Astrocyte of the cerebellum (primary cell): Measurements from ENCODE around the gene KLKB1.

ENCODE experiments used
- DNase-seq: peaks from one replicate; pipeline ENCODE4 v3.0.0-alpha.2; 2011; ENCODE audit warnings: low read depth
- H3K4me3 ChIP-seq: 2 replicates; pipeline ENCODE4 v1.5.1; 2011; ENCODE audit warnings: mild to moderate bottlenecking, low read depth, low read length, moderate library complexity
- in situ Hi-C: cut with HindIII; loops from 2 replicates; pipeline ENCODE4 v1.10.0; 2017; ENCODE audit warnings: low sequenced_read_pairs
- TF ChIP-seq, protein P1 (sequence below): IDR thresholded peaks from 2 replicates; pipeline ENCODE4 v1.5.1; 2012; ENCODE audit warnings: low read length, low read depth, moderate library complexity, mild to moderate bottlenecking; ENCODE audit errors: missing control alignments

The KLKB1 gene

DNA sequence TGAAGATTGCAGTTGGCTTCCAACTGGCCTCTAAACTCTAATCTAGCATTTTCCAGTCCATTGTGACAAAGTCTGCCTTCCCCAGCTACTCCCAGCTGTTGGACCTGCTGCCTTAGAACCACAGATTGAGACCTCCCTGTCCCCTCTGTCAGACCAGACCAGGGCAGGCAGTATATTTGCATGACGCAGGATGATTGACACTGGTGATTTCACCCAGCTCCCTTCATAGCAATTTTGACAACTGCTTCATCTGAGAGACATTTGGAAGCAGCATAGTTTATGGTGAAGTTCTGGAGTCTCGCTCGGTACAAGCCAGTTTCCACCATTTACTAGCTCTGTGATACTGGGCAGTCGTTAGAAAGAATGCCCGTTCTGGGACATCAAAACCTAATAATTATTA is 33.5 kb upstream of the KLKB1 start:
- no peak overlapping the region for H3K4me3 ChIP-seq
- TF ChIP-seq, protein P1, sequence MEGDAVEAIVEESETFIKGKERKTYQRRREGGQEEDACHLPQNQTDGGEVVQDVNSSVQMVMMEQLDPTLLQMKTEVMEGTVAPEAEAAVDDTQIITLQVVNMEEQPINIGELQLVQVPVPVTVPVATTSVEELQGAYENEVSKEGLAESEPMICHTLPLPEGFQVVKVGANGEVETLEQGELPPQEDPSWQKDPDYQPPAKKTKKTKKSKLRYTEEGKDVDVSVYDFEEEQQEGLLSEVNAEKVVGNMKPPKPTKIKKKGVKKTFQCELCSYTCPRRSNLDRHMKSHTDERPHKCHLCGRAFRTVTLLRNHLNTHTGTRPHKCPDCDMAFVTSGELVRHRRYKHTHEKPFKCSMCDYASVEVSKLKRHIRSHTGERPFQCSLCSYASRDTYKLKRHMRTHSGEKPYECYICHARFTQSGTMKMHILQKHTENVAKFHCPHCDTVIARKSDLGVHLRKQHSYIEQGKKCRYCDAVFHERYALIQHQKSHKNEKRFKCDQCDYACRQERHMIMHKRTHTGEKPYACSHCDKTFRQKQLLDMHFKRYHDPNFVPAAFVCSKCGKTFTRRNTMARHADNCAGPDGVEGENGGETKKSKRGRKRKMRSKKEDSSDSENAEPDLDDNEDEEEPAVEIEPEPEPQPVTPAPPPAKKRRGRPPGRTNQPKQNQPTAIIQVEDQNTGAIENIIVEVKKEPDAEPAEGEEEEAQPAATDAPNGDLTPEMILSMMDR = no peak
- no peak for DNase-seq
- in situ Hi-C loops = no loop called here

DNA sequence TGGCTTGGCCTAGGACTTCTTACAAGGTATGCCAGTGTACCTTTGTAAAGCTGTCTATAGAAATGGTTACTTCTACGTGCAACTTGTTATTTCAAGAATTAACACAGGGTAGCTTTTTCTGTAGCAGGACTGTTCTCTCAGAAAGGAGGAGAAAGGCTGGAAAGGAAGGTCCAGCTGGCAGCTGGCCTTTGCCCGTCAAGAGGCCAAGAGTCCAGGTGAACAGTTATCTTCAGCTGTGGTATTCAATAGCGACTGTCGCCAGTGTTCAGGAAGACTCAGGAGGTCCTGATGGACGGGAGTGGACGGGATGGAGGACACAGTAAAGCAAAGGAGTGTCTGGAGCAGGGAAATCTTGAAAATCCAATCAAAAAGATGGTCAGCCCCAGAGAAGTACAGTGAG is 31.2 kb upstream of the KLKB1 start:
- DNase-seq = no peak
- in situ Hi-C loops = no loop called here
- H3K4me3 ChIP-seq = no peak overlapping the region
- TF ChIP-seq, protein P1 = no peak

DNA sequence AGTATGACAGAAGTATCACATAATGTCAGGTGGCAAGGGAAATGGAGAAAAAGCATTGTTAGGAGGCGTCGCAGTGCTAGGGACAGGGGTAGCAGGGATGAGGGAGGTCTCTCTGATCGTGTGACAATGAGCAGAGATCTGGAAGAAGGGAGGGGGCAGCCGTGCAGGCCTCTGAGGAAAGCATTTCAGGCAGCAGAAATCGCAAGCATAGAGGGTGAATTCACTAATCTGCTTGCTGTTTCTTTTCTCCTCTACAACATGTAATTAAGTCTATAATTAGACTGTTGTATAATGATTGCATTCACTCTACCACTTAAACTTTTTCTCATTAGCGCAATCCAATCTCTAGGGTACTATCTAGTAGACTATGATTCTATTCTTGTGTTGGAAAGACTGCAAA is 26.8 kb upstream of the KLKB1 start:
- no peak overlapping the region for H3K4me3 ChIP-seq
- no peak for DNase-seq
- in situ Hi-C loops = no loop called here
- TF ChIP-seq, protein P1 = no peak

DNA sequence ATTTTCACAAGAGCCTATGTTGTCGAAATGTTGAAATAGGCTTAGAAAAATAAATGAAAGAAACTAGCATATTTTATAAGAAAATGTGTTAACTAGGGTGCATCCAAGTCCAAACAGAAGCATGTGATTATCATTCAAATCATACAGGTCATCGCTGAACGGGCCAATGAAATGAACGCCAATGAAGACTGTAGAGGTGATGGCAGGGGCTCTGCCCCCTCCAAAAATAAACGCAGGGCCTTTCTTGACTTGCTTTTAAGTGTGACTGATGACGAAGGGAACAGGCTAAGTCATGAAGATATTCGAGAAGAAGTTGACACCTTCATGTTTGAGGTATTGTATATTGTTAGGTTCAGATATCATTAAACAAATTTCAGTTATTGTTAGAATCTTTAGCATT is 26.3 kb upstream of the KLKB1 start:
- TF ChIP-seq, protein P1 = no peak
- DNase-seq = no peak
- H3K4me3 ChIP-seq = no peak overlapping the region
- in situ Hi-C loops = no loop called here

DNA sequence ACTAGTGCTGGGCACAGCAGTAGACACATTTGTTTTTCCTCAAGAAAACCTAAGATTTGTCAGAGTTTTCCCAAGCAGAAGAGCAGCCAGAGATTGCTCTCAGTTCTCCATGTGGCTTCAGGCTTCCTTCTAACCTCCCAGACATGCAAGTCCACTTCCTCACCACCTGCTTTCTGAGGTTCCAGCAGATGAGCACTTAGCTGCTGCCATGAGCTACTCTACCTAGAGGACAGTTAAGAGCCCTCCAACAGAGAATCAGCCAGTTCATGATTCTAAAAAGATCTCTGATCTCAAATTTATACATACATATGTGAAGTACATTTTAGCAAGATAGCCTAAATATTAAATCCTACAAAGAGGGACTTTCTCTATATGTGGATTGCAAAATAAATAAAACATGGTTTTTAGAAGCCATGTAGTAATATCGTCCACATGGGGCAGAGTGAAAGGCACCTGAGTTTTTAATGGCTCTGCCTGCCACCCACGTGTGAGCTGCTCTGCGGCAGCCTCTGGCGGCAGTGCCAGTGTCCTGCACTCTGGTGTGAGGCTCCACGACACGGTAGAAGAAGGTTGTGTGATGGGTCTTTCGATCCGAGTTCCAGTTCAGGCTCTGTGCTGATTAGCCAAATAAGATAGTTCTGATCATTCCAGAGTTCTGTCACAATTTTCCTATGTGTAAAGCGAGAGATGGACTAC is 25.6 kb upstream of the KLKB1 start:
- DNase-seq = no peak
- TF ChIP-seq, protein P1 = peak; percentile 36
- H3K4me3 ChIP-seq = no peak overlapping the region
- in situ Hi-C loops = no loop called here

DNA sequence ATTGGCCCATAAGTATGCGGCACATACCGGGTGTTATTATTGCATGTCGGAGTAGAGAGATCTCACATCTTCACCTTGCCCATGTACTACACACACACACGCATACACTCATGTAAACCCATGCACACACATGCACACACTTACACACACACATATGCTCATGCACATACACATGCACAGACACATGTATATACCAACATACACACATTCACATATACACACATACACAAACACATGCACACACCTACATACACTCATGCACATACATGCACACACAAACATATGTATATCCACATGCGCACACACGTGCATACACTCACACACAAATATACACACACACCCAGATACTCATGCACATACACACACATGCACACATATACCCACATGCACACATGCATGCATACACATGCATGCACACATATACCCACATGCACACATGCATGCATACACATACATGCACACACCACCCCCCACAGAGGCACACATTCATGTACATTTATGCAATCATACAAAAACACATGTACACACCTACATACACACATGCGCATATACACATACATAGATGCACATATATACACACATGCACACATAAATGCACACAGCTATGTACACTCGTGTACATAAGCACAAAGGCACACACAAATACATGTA is 24.7 kb upstream of the KLKB1 start:
- TF ChIP-seq, protein P1 = no peak
- H3K4me3 ChIP-seq = no peak overlapping the region
- in situ Hi-C loops = no loop called here

More for the DNA sequence above, 24.7 kb upstream of the KLKB1 start:
- no peak for DNase-seq
